Activated CD8-positive, alpha-beta memory T cell treated with anti-CD3 and anti-CD28 coated beads, Interleukin-2, amount 50 U/mL, for 1 hour (primary cell): ENCODE results near the gene RPL14.
"Not testable (repeated sequence)": the region's sequence is repeated elsewhere in the genome, so short reads cannot be mapped to it uniquely, and the experiment has no call there.

Experiments used
- DNase-seq: peaks from one replicate; pipeline ENCODE4 v3.0.0-alpha.2; 2020; ENCODE audit errors: extremely low read depth

Gene RPL14

GRCh38 chr3:40462838-40463237, 5.7 kb downstream of the RPL14 start:
- not testable (repeated sequence) for DNase-seq

DNA sequence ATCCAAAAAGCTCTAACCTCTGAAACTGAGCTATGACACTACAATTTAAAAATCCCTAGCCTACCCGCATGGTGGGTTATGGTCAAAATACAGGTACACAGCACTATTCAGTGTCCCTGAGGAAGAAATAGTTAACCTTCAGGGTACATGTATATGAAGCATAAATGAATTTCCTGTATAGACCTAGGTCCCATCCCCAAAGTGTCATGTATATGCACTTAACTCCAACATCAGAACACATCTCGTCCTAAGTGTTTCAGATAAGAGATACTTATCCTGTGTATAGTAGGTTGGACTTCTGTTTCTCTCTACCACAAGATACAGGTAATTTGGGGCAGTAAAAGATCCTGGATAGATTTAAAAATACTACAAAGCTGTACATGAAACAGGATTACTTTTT, 6.4 kb downstream of the RPL14 start:
- no peak for DNase-seq

DNA sequence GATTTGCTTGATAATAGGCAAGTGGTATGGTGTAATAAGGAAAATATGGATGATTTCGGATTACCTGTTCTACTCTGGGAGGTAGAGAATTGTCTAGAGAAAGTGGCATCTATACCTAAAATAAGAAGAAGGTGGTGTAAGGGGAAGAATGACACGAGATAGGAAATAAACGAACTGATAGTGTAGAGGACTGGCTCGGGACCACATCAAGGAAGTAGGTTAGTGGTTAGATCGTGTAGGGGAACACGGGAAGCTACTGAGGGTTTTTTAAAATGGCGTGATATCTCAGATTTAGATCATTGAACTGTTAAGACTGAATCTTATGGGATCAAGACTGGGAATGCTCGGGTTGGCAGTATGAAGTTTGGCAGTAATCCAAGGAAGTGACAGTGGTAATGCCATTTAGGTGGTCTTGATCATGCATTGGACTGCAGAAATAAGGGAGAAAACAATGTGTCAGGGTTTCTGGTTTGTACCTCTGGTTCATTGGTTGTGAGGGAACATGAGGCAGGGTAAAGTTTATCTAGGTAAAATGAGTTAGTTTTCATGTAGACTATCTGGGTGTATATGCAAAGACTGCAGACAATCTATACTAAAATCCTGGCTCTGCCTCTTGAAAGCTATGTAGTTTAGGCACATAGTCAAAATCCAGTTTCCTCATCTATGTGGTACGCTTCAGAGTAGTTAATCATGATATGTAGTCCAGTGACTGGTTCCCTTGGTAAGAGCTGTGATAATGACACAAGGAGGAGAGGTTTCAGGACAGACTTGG, 7.4 kb downstream of the RPL14 start:
- no peak for DNase-seq

DNA sequence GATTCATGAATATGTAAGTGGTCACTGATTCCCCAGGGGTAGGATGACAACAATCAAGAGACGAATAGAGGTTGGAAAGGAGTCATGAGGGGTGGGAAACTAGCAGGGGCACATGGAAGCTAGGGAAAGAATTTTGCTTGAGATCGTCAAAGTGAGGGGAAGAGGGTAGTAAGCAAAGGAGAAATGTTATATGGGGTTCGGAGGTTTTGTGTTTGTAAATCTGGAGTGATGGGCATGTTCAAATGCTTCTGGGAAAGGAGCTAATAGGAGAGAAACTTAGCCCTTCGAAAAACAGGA, 7.9 kb downstream of the RPL14 start:
- no peak for DNase-seq

DNA sequence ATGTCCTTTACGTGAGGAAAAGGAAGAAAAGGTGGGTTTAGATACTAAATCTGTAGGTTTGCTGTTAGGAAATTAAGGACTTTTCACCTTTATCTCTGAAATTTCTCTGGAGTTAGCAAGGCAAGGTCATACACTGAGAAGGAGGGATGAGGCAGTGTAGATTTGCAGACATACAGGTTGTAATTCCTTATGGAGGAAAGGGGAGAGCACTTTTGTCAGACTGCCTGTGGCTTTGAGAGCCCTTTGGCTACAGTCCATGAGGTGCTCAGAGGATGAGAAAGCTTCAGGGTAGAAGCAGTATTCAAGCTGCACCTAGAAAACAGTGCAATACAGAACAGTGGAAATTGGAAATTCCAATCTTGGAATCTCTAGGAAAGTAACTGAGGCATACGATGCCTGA, 8.3 kb downstream of the RPL14 start:
- no peak for DNase-seq

DNA sequence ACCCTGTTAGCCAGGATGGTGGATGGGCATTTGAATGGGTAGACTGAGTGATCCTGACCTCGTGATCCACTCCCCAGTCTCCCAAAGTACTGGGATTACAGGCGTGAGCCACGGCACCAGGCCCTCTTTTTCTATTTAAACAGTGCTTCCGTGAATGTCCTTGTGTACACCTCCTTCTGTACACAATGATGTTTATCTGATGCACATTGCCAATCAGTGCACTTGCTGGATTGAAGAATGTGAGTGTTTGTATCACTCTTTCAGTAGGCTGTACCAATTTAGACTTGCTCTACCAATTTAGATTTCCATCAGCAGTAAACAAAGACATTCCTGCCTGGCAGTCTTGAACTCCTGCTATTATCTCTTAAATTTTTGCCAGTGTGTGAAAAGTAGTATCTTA, 10.9 kb downstream of the RPL14 start:
- no peak for DNase-seq

- DNase-seq, result no peak
Observed at GRCh38 chr3:40470701-40471100, 13.6 kb downstream of the RPL14 start.

GRCh38 chr3:40476478-40477470, 19.6 kb downstream of the RPL14 start, which contains the start of gene ZNF619:
Gene ZNF619, plus strand, starts transcription at chr3:40477122. Its CDS starts 858 bp downstream, at chr3:40477980.
- no peak for DNase-seq

GRCh38 chr3:40477666-40478065, 20.5 kb downstream of the RPL14 start:
- DNase-seq, result no peak

GRCh38 chr3:40487172-40487571, 30.0 kb downstream of the RPL14 start:
- no peak for DNase-seq

DNA sequence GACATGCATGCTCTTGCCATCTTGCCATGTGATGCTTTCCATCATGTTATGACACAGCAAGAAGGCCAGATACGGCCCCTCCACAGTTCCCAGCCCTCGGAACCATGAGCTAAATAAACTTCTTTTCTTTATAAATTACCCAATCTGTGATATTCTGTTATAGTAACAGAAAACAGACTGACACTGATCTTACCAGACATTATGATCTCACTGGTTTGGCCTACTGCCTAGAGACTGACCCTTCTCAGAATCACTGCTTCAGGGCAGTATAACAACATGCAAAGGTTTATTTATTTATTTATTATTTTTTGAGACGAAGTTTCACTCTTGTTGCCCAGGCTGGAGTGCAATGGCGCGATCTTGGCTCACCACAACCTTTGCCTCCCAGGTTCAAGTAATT, 33.8 kb downstream of the RPL14 start:
- DNase-seq, result no peak

- DNase-seq, result no peak
Observed at GRCh38 chr3:40494698-40495097, 37.6 kb downstream of the RPL14 start.

DNA sequence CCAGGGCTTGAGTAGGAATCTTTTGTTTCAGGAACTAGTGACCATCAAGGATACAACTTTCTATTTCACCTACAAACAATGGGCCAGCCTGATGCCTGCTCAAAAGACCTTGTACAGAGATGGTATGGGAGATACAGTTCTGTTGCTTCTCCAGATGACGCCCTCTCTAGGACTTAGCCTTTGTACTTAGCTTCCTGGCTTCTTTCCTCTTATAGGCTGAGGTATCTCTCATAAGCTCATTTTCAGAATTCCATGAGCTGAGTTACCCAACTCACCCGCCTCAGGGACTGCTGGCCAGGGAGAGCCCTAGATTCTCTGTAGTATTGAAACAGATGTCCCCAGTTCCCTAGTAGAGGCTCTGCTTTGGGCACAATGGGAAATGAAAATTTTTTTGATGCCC, 40.1 kb downstream of the RPL14 start:
- no peak for DNase-seq

GRCh38 chr3:40499952-40500351, 42.8 kb downstream of the RPL14 start:
- DNase-seq, result no peak

DNA sequence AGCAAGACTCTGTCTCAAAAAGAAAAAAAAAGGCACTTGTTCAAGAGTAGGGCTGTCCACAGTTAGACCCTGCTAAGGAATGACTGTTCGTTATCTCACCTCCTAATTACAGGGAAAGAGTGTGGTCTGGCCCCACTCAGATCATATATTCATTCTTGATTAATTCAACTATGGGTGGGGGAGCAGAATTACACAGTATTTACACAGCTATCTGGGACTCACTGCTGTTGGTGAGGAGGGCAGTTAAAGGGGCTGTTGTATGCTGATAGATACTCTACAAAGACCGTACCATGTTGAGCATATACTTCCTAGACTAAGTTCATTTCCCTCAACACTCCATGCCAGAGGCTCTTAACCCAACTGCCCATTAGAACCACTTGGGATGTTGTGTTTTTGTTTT, 44.9 kb downstream of the RPL14 start:
- no peak for DNase-seq

- no peak for DNase-seq
Observed at GRCh38 chr3:40504636-40505430, 47.7 kb downstream of the RPL14 start.

GRCh38 chr3:40505599-40506462, 48.7 kb downstream of the RPL14 start, which contains the start of gene ZNF620:
Gene ZNF620, plus strand, starts transcription at chr3:40506039. Its CDS starts 314 bp downstream, at chr3:40506353.
- DNase-seq, result no peak

- no peak for DNase-seq
Observed at GRCh38 chr3:40511031-40511718, 54.0 kb downstream of the RPL14 start.

GRCh38 chr3:40516201-40516600, 59.1 kb downstream of the RPL14 start:
- DNase-seq, result no peak

GRCh38 chr3:40518067-40518466, 60.9 kb downstream of the RPL14 start:
- no peak for DNase-seq
